ENCODE measurements around the gene RPL22L1.
"Not testable (repeated sequence)": the region's sequence is repeated elsewhere in the genome, so short reads cannot be mapped to it uniquely, and the experiment has no call there.

The RPL22L1 gene

GRCh38 chr3:170830580-170830979 is 39.4 kb downstream of the RPL22L1 start:
- no peak for TF ChIP-seq CTCF (IDR thresholded peaks at IDR 0.05)
- H3K27ac ChIP-seq, result no peak overlapping the region
- H3K9ac ChIP-seq, result no peak overlapping the region
- H2AFZ ChIP-seq, result no peak overlapping the region
- no peaks in the 10 kb centered on the region for H3K79me2 ChIP-seq
- H3K36me3 ChIP-seq (ENCODE audit: control insufficient read depth, insufficient read depth, low read length), result no peaks in the 10 kb centered on the region
- H3K4me3 ChIP-seq (ENCODE audit: low read depth, low read length), result no peak overlapping the region
- no peaks in the 10 kb centered on the region for H3K27me3 ChIP-seq (ENCODE audit: control insufficient read depth, insufficient read depth, low read length)
- no peaks in the 10 kb centered on the region for H3K4me1 ChIP-seq
- H3K9me3 ChIP-seq (ENCODE audit: control insufficient read depth, low read length), result no peaks in the 10 kb centered on the region
- H3K4me2 ChIP-seq (ENCODE audit: low read length), result no peak overlapping the region

DNA sequence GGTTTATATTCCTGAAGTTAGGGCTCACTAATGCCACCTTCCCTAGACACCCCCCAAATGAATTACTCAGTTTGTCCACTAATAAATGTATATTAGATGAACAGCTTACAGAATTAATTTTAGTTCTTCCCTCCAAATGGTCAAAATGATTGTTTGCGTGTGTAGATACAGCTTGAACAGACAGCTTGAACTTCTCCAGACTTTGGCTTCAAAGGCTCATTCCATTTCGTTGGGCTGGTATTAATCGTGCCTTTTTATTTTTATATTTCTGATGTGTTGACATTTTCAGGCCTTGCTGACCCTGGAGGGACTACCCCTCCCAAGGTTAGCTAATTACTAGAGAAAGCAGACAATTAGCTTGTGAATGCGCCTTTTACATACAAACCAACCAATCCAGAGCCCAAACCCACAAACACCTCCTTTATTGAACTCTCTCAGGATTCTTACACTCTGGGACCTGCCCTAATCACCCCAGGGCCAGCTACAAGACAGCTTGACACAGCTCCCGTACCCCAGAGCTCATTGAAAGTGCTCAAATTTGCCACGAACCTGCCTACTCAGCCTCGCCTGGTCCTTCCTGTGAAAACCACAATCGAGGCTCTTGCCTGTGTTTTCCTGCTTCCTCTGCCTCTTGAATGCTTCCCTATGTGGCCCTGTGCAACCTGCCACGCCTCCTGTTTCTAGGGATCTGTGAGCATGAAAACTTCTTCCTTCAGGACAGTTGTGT is 40.3 kb downstream of the RPL22L1 start:
- Histone ChIP-seq H3K4me1 (no peaks in the 10 kb centered on the region), H2AFZ (no peak overlapping the region), H3K27ac (no peak overlapping the region), H3K9me3 (ENCODE audit: control insufficient read depth, low read length) (no peaks in the 10 kb centered on the region), H3K9ac (no peak overlapping the region), H3K27me3 (ENCODE audit: control insufficient read depth, insufficient read depth, low read length) (no peaks in the 10 kb centered on the region), H3K79me2 (no peaks in the 10 kb centered on the region), H3K36me3 (ENCODE audit: control insufficient read depth, insufficient read depth, low read length) (no peaks in the 10 kb centered on the region), H3K4me3 (ENCODE audit: low read depth, low read length) (no peak overlapping the region), H3K4me2 (ENCODE audit: low read length) (no peak overlapping the region)
- TF ChIP-seq CTCF (IDR thresholded peaks at IDR 0.05), result no peak

DNA sequence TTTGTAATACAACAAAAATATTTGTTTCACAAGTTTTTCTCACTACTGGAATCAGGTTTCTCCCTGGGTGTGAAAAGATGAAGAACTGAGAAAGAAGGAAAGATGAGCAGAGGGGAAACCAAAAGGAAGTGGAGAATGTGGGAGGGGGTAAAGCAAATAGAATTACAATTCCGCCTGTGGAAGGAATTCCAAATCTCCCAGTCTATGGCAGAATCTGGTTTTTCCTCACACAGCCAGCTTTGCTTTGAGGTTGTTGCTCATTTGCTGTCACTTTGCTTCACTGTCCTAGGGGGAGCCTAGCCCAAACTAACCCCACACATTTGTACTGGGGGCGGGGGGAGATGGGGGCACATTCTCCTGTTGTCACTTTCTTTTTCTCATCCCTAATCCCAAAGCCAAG is 43.9 kb downstream of the RPL22L1 start:
- no peak overlapping the region for H3K4me2 ChIP-seq (ENCODE audit: low read length)
- H2AFZ ChIP-seq, result no peak overlapping the region
- H3K9ac ChIP-seq, result no peak overlapping the region
- no peak overlapping the region for H3K27ac ChIP-seq
- no peaks in the 10 kb centered on the region for H3K27me3 ChIP-seq (ENCODE audit: control insufficient read depth, insufficient read depth, low read length)
- no peaks in the 10 kb centered on the region for H3K36me3 ChIP-seq (ENCODE audit: control insufficient read depth, insufficient read depth, low read length)
- no peaks in the 10 kb centered on the region for H3K9me3 ChIP-seq (ENCODE audit: control insufficient read depth, low read length)
- H3K4me3 ChIP-seq (ENCODE audit: low read depth, low read length), result no peak overlapping the region
- no peaks in the 10 kb centered on the region for H3K79me2 ChIP-seq
- no peaks in the 10 kb centered on the region for H3K4me1 ChIP-seq
- TF ChIP-seq CTCF (IDR thresholded peaks at IDR 0.05), result no peak

- not testable (repeated sequence) for H3K9ac ChIP-seq; H3K4me2 ChIP-seq (ENCODE audit: low read length); H3K4me1 ChIP-seq; H3K36me3 ChIP-seq (ENCODE audit: control insufficient read depth, insufficient read depth, low read length); H3K27ac ChIP-seq; H3K27me3 ChIP-seq (ENCODE audit: control insufficient read depth, insufficient read depth, low read length); H3K4me3 ChIP-seq (ENCODE audit: low read depth, low read length); H3K79me2 ChIP-seq; H3K9me3 ChIP-seq (ENCODE audit: control insufficient read depth, low read length); H2AFZ ChIP-seq
Measured at GRCh38 chr3:170823562-170823961, 46.4 kb downstream of the RPL22L1 start.

DNA sequence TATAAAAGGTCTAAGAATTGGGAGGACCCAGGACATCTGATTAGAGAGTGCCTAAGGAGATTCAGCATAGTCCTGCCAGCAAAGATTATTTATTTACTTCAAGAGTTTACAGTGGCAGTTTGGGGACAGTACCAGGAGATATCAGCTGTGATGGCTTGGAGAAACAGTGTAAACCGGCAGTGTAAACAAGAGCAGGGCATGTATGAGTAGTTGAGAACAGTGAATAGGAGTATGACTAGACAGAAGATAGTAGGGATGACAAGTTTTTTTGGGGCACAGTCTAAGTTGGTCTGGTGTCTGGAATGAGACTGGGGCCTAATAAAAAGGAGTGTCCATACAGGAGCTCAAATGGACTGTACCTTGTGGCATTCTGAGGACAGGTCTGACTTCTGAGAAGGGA is 51.7 kb downstream of the RPL22L1 start:
- H3K9me3 ChIP-seq (ENCODE audit: control insufficient read depth, low read length); H3K4me1 ChIP-seq; H3K9ac ChIP-seq; H3K27me3 ChIP-seq (ENCODE audit: control insufficient read depth, insufficient read depth, low read length); H3K27ac ChIP-seq; H3K79me2 ChIP-seq; H3K4me2 ChIP-seq (ENCODE audit: low read length); H2AFZ ChIP-seq; H3K36me3 ChIP-seq (ENCODE audit: control insufficient read depth, insufficient read depth, low read length); H3K4me3 ChIP-seq (ENCODE audit: low read depth, low read length): not testable (repeated sequence)

DNA sequence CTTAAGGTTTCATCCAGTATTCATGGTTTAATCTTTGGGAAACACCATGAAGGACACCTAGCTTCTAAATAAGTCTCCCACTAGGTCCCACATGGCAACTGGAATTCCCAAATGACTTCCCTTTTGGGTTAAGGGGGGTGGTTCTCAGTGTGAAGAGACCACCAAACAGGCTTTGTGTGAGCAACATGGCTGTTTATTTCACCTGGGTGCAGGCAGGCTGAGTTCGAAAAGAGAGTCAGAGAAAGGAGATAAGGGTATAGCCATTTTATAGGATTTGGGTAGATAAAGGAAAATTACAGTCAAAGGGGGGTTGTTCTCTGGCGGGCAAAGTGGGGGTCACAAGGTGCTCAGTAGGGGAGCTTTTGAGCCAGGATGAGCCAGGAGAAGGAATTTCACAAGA is 52.5 kb downstream of the RPL22L1 start:
- H3K4me1 ChIP-seq; H3K9ac ChIP-seq; H3K9me3 ChIP-seq (ENCODE audit: control insufficient read depth, low read length); H3K36me3 ChIP-seq (ENCODE audit: control insufficient read depth, insufficient read depth, low read length); H3K27me3 ChIP-seq (ENCODE audit: control insufficient read depth, insufficient read depth, low read length); H3K27ac ChIP-seq; H3K4me2 ChIP-seq (ENCODE audit: low read length); H3K79me2 ChIP-seq; H2AFZ ChIP-seq; H3K4me3 ChIP-seq (ENCODE audit: low read depth, low read length): not testable (repeated sequence)

Measured in parathyroid adenoma (tissue), 2 donors.